Measurements from ENCODE around the gene ABHD15. TPM values are rescaled to one million over a fixed set of nuclear protein-coding genes. Genes with fewer than 3 reads are reported as not detected.
A peak's percentile ranks its signal among the peaks of the same experiment; 100 is the strongest.

The ABHD15 gene
- total RNA-seq, 1 donor from 2014 or later = 11.6 TPM

DNA sequence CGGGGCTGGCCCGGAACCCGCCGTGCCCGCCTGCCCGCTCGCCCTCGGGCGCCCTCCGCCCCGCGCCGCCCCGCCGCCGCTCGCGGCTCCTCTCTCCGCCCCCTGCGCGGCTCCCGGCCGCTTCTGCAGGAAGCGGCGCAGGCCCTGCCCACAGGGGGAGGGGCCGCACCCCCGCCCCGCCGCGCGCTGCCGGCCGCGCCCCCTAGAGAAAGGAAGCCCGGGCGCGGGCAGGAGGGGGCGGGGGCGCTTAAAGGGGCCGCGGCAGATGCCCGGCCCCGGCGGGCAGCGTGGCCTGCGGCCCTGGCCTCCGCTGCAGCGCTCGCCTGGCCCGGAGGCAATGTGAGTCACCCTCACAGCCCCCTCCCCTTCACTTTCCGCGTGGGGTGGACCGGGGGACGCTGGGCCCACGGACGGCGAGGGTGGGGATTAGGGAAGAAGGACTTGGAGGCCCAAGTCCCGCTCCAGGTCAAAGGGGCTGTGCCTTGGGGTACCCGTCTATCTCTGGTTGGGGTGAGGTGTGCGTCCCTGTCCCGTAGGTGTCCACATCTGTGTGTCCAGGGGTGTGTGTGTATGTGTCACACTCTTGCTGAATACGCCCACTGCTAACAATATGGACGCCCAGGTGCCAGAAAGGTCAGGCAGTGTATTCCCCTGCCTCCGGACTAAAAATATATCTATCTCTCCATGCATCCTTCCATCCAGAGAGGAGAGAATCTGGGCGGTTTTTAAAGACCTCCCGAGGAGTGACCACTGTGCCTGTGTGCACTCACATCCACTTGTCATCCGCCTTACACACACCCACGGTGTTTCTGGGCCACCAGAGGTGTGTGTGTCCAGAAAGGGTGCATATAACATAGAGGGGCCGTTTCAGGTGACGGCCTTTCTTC is 22.9 kb upstream of the ABHD15 start, which contains the start of gene GIT1:
TSS of gene GIT1 (minus strand) at position 125 of the 887 bp plus-strand sequence. CDS start 270 bp downstream, outside the sequence.
- H3K9me3 Mint-ChIP-seq = no peaks in the 10 kb centered on the region
- H3K36me3 Mint-ChIP-seq = no peaks in the 10 kb centered on the region
- DNase-seq (ENCODE audit: extremely low spot score, unreplicated experiment) = peak; percentile 88
- H3K4me3 Mint-ChIP-seq = peak within 1 kb of the TSS; percentile 92
- H3K27me3 Mint-ChIP-seq = no peaks in the 10 kb centered on the region
- TF ChIP-seq, protein P1, sequence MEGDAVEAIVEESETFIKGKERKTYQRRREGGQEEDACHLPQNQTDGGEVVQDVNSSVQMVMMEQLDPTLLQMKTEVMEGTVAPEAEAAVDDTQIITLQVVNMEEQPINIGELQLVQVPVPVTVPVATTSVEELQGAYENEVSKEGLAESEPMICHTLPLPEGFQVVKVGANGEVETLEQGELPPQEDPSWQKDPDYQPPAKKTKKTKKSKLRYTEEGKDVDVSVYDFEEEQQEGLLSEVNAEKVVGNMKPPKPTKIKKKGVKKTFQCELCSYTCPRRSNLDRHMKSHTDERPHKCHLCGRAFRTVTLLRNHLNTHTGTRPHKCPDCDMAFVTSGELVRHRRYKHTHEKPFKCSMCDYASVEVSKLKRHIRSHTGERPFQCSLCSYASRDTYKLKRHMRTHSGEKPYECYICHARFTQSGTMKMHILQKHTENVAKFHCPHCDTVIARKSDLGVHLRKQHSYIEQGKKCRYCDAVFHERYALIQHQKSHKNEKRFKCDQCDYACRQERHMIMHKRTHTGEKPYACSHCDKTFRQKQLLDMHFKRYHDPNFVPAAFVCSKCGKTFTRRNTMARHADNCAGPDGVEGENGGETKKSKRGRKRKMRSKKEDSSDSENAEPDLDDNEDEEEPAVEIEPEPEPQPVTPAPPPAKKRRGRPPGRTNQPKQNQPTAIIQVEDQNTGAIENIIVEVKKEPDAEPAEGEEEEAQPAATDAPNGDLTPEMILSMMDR (conservative IDR thresholded peaks at IDR 0.05) = no peak
- H3K27ac Mint-ChIP-seq = peak within 1 kb of the TSS; percentile 94
- peaks cover 23% of the 10 kb centered on the region for H3K4me1 Mint-ChIP-seq (ENCODE audit: unreplicated experiment)

DNA sequence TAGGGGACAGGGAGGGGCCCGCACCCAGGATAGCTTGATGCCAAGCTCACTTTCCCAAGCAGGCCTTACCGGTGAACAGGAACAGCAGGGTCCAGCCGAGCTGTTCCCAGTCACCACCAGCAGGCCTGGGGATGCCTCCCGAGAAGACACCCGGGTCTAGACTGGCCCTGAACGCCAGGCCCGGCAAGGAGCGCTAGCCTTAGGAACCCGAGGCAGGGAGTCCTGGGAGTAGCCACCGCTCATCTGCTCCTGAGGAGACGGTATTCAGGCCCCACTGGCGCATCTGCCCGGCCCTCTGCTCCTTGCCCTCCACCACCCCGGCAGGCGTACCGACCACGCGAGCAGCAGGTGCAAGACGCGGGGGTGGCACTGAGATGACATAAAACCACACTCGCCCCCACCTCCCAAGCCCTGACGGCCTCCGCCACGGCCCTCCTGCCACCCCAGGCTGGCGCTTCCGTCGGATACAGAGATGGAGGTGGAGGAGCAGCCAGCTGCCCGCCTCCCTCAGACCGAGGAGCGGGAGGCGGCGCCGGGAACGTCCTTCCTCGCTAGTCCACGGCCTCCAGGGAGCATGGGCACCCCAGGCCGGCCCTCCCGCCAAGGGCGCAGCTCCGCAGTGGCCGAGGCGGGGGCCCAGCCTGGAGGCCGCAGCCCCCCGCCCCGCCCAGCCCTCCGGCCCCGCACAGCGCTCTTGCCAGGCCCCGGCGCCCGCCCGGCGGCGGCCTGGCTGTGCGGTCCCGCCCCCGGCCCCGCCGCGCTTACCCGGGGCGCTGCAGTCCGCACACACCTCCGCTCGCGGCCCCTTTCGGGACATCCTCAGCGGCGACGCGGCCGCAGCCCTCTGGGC is 21.9 kb upstream of the ABHD15 start:
- TF ChIP-seq, protein P1 (conservative IDR thresholded peaks at IDR 0.05) = peak; percentile 37
- Mint-ChIP-seq H3K4me1 (ENCODE audit: unreplicated experiment) (peaks cover 31% of the 10 kb centered on the region), H3K4me3 (peak overlapping the region; percentile 92), H3K27me3 (no peaks in the 10 kb centered on the region), H3K36me3 (no peaks in the 10 kb centered on the region), H3K9me3 (no peaks in the 10 kb centered on the region), H3K27ac (peak overlapping the region; percentile 78)
- no peak for DNase-seq (ENCODE audit: extremely low spot score, unreplicated experiment)

DNA sequence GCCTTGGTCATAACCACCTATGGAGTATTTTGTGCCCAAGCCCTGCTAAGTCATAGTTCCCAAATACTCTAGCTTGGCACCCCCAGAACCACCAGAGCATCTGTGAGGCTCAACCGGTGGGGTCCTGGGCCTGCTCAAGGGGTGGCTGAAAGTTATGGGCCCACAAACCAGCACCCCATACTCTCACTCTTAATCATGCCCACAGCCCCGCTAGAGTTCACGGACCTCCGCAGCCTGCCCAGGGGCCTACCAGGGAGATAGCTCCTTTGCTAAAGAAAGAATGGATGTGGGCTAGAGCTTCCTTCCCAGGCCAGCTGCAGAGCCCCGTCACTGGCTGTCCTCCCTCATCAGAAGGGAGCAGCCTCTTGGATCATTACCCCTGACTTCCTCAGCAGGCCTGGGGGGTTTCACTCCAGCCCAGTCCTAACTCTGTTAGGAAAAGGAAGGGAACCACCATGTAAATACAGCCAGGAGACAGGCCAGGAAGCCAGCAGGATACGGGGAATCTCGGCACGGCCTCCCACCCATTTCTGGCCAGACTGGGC is 21.3 kb upstream of the ABHD15 start:
- no peaks in the 10 kb centered on the region for H3K9me3 Mint-ChIP-seq
- DNase-seq (ENCODE audit: extremely low spot score, unreplicated experiment) = no peak
- H3K36me3 Mint-ChIP-seq = no peaks in the 10 kb centered on the region
- H3K4me3 Mint-ChIP-seq = peak overlapping the region; percentile 92
- no peaks in the 10 kb centered on the region for H3K27me3 Mint-ChIP-seq
- peak overlapping the region; percentile 78 for H3K27ac Mint-ChIP-seq
- H3K4me1 Mint-ChIP-seq (ENCODE audit: unreplicated experiment) = peaks cover 31% of the 10 kb centered on the region
- TF ChIP-seq, protein P1 (conservative IDR thresholded peaks at IDR 0.05) = no peak

DNA sequence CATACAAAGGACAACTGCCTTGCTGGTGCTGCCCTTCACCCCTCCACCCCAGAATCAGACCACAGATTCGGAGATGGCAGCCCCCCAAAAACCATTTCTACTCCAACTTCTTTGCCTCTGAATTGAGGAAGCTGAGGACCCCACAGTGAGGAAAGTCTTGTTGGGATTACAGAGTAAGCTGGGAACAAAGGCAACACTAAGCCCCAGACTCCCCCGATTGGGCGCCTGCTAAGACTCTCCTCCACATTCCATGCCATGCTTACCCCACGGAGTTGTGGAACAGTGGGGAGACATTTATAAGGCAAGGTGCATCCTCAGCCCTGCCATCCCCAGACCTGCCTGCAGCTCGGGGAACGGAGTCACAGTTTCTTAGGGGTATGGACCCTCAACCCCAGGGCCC is 20.8 kb upstream of the ABHD15 start:
- no peak overlapping the region for H3K27ac Mint-ChIP-seq
- TF ChIP-seq, protein P1 (conservative IDR thresholded peaks at IDR 0.05) = no peak
- no peaks in the 10 kb centered on the region for H3K36me3 Mint-ChIP-seq
- H3K4me3 Mint-ChIP-seq = peak overlapping the region; percentile 92
- H3K9me3 Mint-ChIP-seq = no peaks in the 10 kb centered on the region
- DNase-seq (ENCODE audit: extremely low spot score, unreplicated experiment) = no peak
- H3K4me1 Mint-ChIP-seq (ENCODE audit: unreplicated experiment) = peaks cover 31% of the 10 kb centered on the region
- H3K27me3 Mint-ChIP-seq = no peaks in the 10 kb centered on the region

DNA sequence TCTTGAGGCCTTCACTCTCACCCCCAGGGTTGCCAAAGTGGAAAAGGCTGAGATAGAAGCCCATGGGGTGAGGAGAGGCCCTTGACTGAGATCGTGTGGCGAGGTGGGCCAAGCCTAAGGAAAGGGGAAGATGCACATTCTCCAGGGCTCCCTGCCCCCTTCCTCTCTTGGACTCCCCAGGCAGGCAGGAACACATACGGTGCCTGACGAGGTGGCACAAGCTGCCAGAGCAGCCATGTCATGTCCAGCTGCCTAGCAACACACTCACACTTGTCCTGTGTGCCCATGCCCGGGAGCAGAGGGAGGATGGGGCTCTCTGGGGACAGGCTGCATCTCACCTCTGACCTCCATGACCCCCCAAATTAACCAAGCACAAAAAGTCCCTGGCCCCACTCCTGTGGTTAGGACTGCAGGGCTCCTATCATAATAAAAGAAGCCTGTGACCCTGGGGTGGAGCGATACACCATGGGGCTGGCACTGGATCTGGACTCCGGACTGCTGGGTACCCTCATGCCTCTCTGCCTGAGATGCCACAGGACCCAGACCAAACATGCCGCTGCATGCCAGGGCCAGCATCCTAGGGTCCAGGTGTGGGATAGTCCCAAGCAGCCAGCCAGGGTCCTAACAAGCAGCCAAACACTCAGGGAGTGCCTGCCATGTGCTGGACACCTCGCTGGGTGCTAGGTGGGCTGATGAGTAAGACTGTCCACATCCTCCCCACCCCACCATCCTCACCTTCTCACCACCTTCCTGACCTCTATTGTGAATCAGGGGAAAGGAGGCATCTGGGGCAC is 20.0 kb upstream of the ABHD15 start:
- H3K4me3 Mint-ChIP-seq = peak overlapping the region; percentile 92
- DNase-seq (ENCODE audit: extremely low spot score, unreplicated experiment) = no peak
- TF ChIP-seq, protein P1 (conservative IDR thresholded peaks at IDR 0.05) = no peak
- peaks cover 24% of the 10 kb centered on the region for H3K4me1 Mint-ChIP-seq (ENCODE audit: unreplicated experiment)
- H3K36me3 Mint-ChIP-seq = no peaks in the 10 kb centered on the region
- H3K27ac Mint-ChIP-seq = no peak overlapping the region
- no peaks in the 10 kb centered on the region for H3K9me3 Mint-ChIP-seq
- H3K27me3 Mint-ChIP-seq = no peaks in the 10 kb centered on the region

Measured in type B pancreatic cell (in vitro differentiated cells).